ENCODE results near the gene SLC35A4.
"Not testable (repeated sequence)": the region's sequence is repeated elsewhere in the genome, so short reads cannot be mapped to it uniquely, and the experiment has no call there.

SLC35A4 gene

GRCh38 chr5:140558542-140558941 is 6.1 kb upstream of the SLC35A4 start:
- DNase-seq (ENCODE audit: low spot score): no peak

- DNase-seq (ENCODE audit: low spot score): no peak
These were observed 4.4 kb upstream of the SLC35A4 start for GRCh38 chr5:140560227-140560626.

- no peak for DNase-seq (ENCODE audit: low spot score)
These were observed 2.7 kb upstream of the SLC35A4 start for GRCh38 chr5:140561753-140562523.

GRCh38 chr5:140563596-140563995 is 1.0 kb upstream of the SLC35A4 start:
- DNase-seq (ENCODE audit: low spot score): no peak

- DNase-seq (ENCODE audit: low spot score): no peak
These were observed 574 bp downstream of the SLC35A4 start for GRCh38 chr5:140565024-140565779.

GRCh38 chr5:140565780-140566095 is 1.1 kb downstream of the SLC35A4 start:
- DNase-seq (ENCODE audit: low spot score): no peak

- no peak for DNase-seq (ENCODE audit: low spot score)
These were observed 2.0 kb downstream of the SLC35A4 start for GRCh38 chr5:140566665-140567064.

GRCh38 chr5:140567136-140567818 is 2.6 kb downstream of the SLC35A4 start:
- no peak for DNase-seq (ENCODE audit: low spot score)

GRCh38 chr5:140567871-140568270 is 3.2 kb downstream of the SLC35A4 start:
- DNase-seq (ENCODE audit: low spot score): no peak

GRCh38 chr5:140568443-140569063 is 3.9 kb downstream of the SLC35A4 start:
- DNase-seq (ENCODE audit: low spot score): no peak

GRCh38 chr5:140569197-140569596 is 4.6 kb downstream of the SLC35A4 start:
- no peak for DNase-seq (ENCODE audit: low spot score)

GRCh38 chr5:140570058-140570457 is 5.4 kb downstream of the SLC35A4 start:
- no peak for DNase-seq (ENCODE audit: low spot score)

GRCh38 chr5:140570488-140570887 is 5.9 kb downstream of the SLC35A4 start:
- DNase-seq (ENCODE audit: low spot score): no peak

- DNase-seq (ENCODE audit: low spot score): no peak
These were observed 6.5 kb downstream of the SLC35A4 start for GRCh38 chr5:140571105-140571504.

GRCh38 chr5:140573683-140574082 is 9.1 kb downstream of the SLC35A4 start:
- no peak for DNase-seq (ENCODE audit: low spot score)

GRCh38 chr5:140574165-140574564 is 9.5 kb downstream of the SLC35A4 start:
- no peak for DNase-seq (ENCODE audit: low spot score)

GRCh38 chr5:140575309-140575708 is 10.7 kb downstream of the SLC35A4 start:
- DNase-seq (ENCODE audit: low spot score): no peak

GRCh38 chr5:140576776-140577201 is 12.2 kb downstream of the SLC35A4 start:
- no peak for DNase-seq (ENCODE audit: low spot score)

GRCh38 chr5:140579188-140579747 is 14.6 kb downstream of the SLC35A4 start:
- DNase-seq (ENCODE audit: low spot score): not testable (repeated sequence)

- no peak for DNase-seq (ENCODE audit: low spot score)
These were observed 22.9 kb downstream of the SLC35A4 start for GRCh38 chr5:140587495-140587894.

- DNase-seq (ENCODE audit: low spot score): no peak
These were observed 23.9 kb downstream of the SLC35A4 start for GRCh38 chr5:140588311-140589070.

Data from ecto neural progenitor cell (in vitro differentiated cells).